A549 (cell line): ENCODE data around the gene SMIM44. TPM values are rescaled to one million over a fixed set of nuclear protein-coding genes. Genes with fewer than 3 reads are reported as not detected.

Experiments used
- ATAC-seq, 2 experiments: fragments of 200-7000 bp in 1 of 2; fragments of >200 bp in 1 of 2; cut with Nextera tagmentation in 1 of 2; cut with Tn5 transposase in 1 of 2; 3 replicates each; pipeline versions ENCODE4 v1.8.0 to v1.9.1; 2018 to 2020; ENCODE audit warnings: mild to moderate bottlenecking in 1 of 2, moderate library complexity in 1 of 2
- CTCF ChIA-PET: fragments of 300-600 bp; sonication (Branson Sonifier 250); formaldehyde crosslinking; extraction: SDS; loops from one replicate; lab custom pipeline; 2021; ENCODE audit warnings: antibody characterized with exemption, inconsistent platforms; lab: Yijun Ruan, JAX
- POLR2A ChIA-PET: fragments of 350-600 bp; formaldehyde crosslinking; extraction: SDS; loops from one replicate; lab custom pipeline; 2021; ENCODE audit warnings: antibody characterized with exemption, inconsistent platforms; lab: Yijun Ruan, JAX
- DNase-seq, 2 experiments: peaks; one replicate each; pipeline versions ENCODE4 v3.0.0 to v3.0.0-alpha.2; 2011 to 2016; ENCODE audit warnings: low read depth in 1 of 2, low spot score in 1 of 2
- FAIRE-seq: peaks from 2 replicates; lab custom pipeline; 2011; peaks lifted over from hg19 to GRCh38; lab: Jason Lieb, UNC
- H3K27ac ChIP-seq, 2 experiments: fragments of >200 bp; sonication (Bioruptor Twin); formaldehyde crosslinking; 3 replicates each; pipeline ENCODE4 v1.5.1; 2016 to 2017
- H3K4me1 ChIP-seq: fragments of >200 bp; sonication (Bioruptor Twin); formaldehyde crosslinking; 3 replicates; pipeline ENCODE4 v1.6.1; 2016
- H3K4me2 ChIP-seq: fragments of >200 bp; sonication (Bioruptor Twin); formaldehyde crosslinking; 3 replicates; pipeline ENCODE4 v1.6.1; 2016
- H3K4me3 ChIP-seq: fragments of >200 bp; sonication (Bioruptor Twin); formaldehyde crosslinking; 3 replicates; pipeline ENCODE4 v1.5.1; 2016
- H3K9me3 ChIP-seq: fragments of >200 bp; sonication (Bioruptor Twin); formaldehyde crosslinking; 3 replicates; pipeline ENCODE4 v1.6.1; 2016
- BCL3 ChIP-seq: fragments of >200 bp; sonication (Bioruptor Twin); formaldehyde crosslinking; IDR thresholded peaks from 3 replicates; pipeline ENCODE4 v1.6.1; 2016
- CBX8 ChIP-seq: fragments of 200-600 bp; sonication (generic); IDR thresholded peaks from 2 replicates; pipeline ENCODE4 v1.6.1; 2016
- CTCF ChIP-seq: fragments of >200 bp; sonication (Bioruptor Twin); formaldehyde crosslinking; IDR thresholded peaks from 3 replicates; pipeline ENCODE4 v1.5.1; 2016
- EHF ChIP-seq: fragments of 250-450 bp; sonication (Bioruptor Pico); IDR thresholded peaks from 2 replicates; pipeline ENCODE4 v1.5.0; 2020; ENCODE audit warnings: mild to moderate bottlenecking
- FOXS1 ChIP-seq: fragments of 250-450 bp; sonication (Bioruptor Pico); IDR thresholded peaks from 2 replicates; pipeline ENCODE4 v1.5.0; 2020; ENCODE audit warnings: mild to moderate bottlenecking, moderate library complexity
- GATA3 ChIP-seq: IDR thresholded peaks from 2 replicates; pipeline ENCODE4 v1.6.1; 2012; ENCODE audit warnings: borderline replicate concordance
- HES2 ChIP-seq: fragments of >200 bp; sonication (Bioruptor Twin); formaldehyde crosslinking; IDR thresholded peaks from 2 replicates; pipeline ENCODE4 v1.6.1; 2016
- HOXB5 ChIP-seq: fragments of 250-450 bp; sonication (Bioruptor Pico); IDR thresholded peaks from 2 replicates; pipeline ENCODE4 v1.5.0; 2020; ENCODE audit warnings: mild to moderate bottlenecking, moderate library complexity
- JUN ChIP-seq, 2 experiments: fragments of >200 bp; sonication (Bioruptor Twin); formaldehyde crosslinking; IDR thresholded peaks; 2 replicates in 1 of 2; 3 replicates in 1 of 2; pipeline ENCODE4 v1.6.1; 2016 to 2017
- JUNB ChIP-seq: fragments of >200 bp; sonication (Bioruptor Twin); formaldehyde crosslinking; IDR thresholded peaks from 2 replicates; pipeline ENCODE4 v1.6.1; 2016
- MAFK ChIP-seq: fragments of 450-650 bp; IDR thresholded peaks from 2 replicates; pipeline ENCODE4 v1.6.1; 2014; ENCODE audit not compliant: partially characterized antibody
- MAX ChIP-seq: IDR thresholded peaks from 2 replicates; pipeline ENCODE4 v1.6.1; 2012
- NFE2L2 ChIP-seq: fragments of 150-350 bp; conservative IDR thresholded peaks from 2 replicates; pipeline ENCODE4 v1.6.1; 2014; ENCODE audit warnings: low read length
- NPAS2 ChIP-seq: fragments of 250-450 bp; sonication (Bioruptor Pico); IDR thresholded peaks from 2 replicates; pipeline ENCODE4 v1.8.0; 2022; ENCODE audit warnings: mild to moderate bottlenecking, moderate library complexity, borderline replicate concordance
- PHF8 ChIP-seq: fragments of 200-600 bp; sonication (generic); IDR thresholded peaks from 2 replicates; pipeline ENCODE4 v1.6.1; 2016; ENCODE audit warnings: low read depth, mild to moderate bottlenecking, antibody characterized with exemption, moderate library complexity, borderline replicate concordance
- POLR2A ChIP-seq: IDR thresholded peaks from 2 replicates; pipeline ENCODE4 v1.6.1; 2012; ENCODE audit warnings: mild to moderate bottlenecking, low read length
- RFX5 ChIP-seq: fragments of 450-650 bp; IDR thresholded peaks from 2 replicates; pipeline ENCODE4 v1.7.1; 2014; ENCODE audit warnings: antibody characterized with exemption, mild to moderate bottlenecking, moderate library complexity
- RNF2 ChIP-seq: fragments of 200-600 bp; sonication (generic); IDR thresholded peaks from 2 replicates; pipeline ENCODE4 v1.6.1; 2016; ENCODE audit warnings: low read depth, mild to moderate bottlenecking, antibody characterized with exemption, moderate library complexity, borderline replicate concordance
- TP53 ChIP-seq: fragments of 250-450 bp; sonication (Bioruptor Pico); IDR thresholded peaks from 2 replicates; pipeline ENCODE4 v1.5.0; 2021; ENCODE audit warnings: mild to moderate bottlenecking, moderate library complexity
- USF2 ChIP-seq: fragments of 450-650 bp; IDR thresholded peaks from 2 replicates; pipeline ENCODE4 v1.6.1; 2014; ENCODE audit warnings: antibody characterized with exemption
- ZSCAN20 ChIP-seq: fragments of 250-450 bp; sonication (Bioruptor Pico); IDR thresholded peaks from 2 replicates; pipeline ENCODE4 v1.8.0; 2022; ENCODE audit warnings: mild to moderate bottlenecking, moderate library complexity
- WGBS: methylation state at CpG from one replicate; pipeline ENCODE4 v1.1.6; 2017; ENCODE audit errors: missing lambda C conversion rate; 5-methylcytosine and 5-hydroxymethylcytosine counted together
- polyA plus RNA-seq, 4 experiments: library from polyadenylated mRNA; depleted of rRNA in 3 of 4; stranded (reverse); fragments of >200 nt; fragmentation: RNase III in 1 of 4; extraction: RNeasy Plus Mini Kit Qiagen cat#74134 plus additional on column Dnase treatment in 1 of 4; gene quantifications; 2 replicates in 3 of 4; 3 replicates in 1 of 4; pipeline ENCODE4 v1.2.3, GENCODE V29; 2011 to 2017

Gene SMIM44
- polyA plus RNA-seq, 2 of the 4 experiments (the other 2 are of a cell fraction): not detected

- under 1% methylated on average over 22 of the region's 69 CpGs for WGBS
- Histone ChIP-seq H3K4me1 (peaks cover 28% of the 10 kb centered on the region), H3K9me3 (no peaks in the 10 kb centered on the region), H3K4me2 (peak overlapping the region; percentile 96), H3K27ac (peak overlapping the region; percentile 93 to 99), H3K4me3 (peak overlapping the region; percentile 94)
- FAIRE-seq: no peak
- CTCF ChIA-PET: interaction anchor here (1.0 kb wide), 2 partner anchors 11 to 69 kb away, joined by 3 read pairs; no protein-coding TSS in a partner anchor
- POLR2A ChIA-PET: no interaction called here
- DNase-seq: no peak
- ATAC-seq: peak; percentile 14 to 17; a peak in 5 of 6 replicates
- TF ChIP-seq EHF (CRISPR knock-in tag) (no peak), PHF8 (peak; percentile 55; the same call in 1 of the 2 replicates), CTCF (no peak), GATA3 (no peak), TP53 (no peak), USF2 (no peak), POLR2A (peak; percentile 32; the same call in 1 of the 2 replicates), RNF2 (no peak), NFE2L2 (no peak), MAFK (no peak), ZSCAN20 (no peak), CBX8 (no peak), JUNB (no peak), RFX5 (no peak), BCL3 (no peak), HES2 (no peak), NPAS2 (CRISPR knock-in tag) (no peak)
These were observed 23.4 kb upstream of the SMIM44 start for GRCh38 chr19:3506384-3507340.

- H3K4me2 ChIP-seq: peak within 1 kb of the TSS; percentile 96
- WGBS: 7% methylated on average over 7 of the region's 79 CpGs
- no peak for FAIRE-seq
- H3K27ac ChIP-seq: peak within 1 kb of the TSS; percentile 93 to 99
- peak; percentile 89 for ATAC-seq
- H3K4me3 ChIP-seq: peak within 1 kb of the TSS; percentile 94
- CTCF ChIA-PET: interaction anchor here (1.0 kb wide), 1 partner anchor 70 kb away, joined by 3 read pairs; no protein-coding TSS in a partner anchor
- TF ChIP-seq HOXB5 (CRISPR knock-in tag): peak; percentile 43; the same call in 1 of the 2 replicates
- TF ChIP-seq HES2: no peak
- TF ChIP-seq MAX: peak; percentile 76
- TF ChIP-seq RNF2: no peak
- TF ChIP-seq RFX5: peak; percentile 44; the same call in 1 of the 2 replicates
- no peak for TF ChIP-seq FOXS1 (CRISPR knock-in tag)
- peak; percentile 23; the same call in 1 of the 2 replicates for TF ChIP-seq POLR2A
- peak in 1 of 2 experiments; percentile 59; a peak in 2 of 5 replicates for TF ChIP-seq JUN (IDR thresholded peaks at IDR 0.05)
- TF ChIP-seq PHF8: peak; percentile 60; the same call in 1 of the 2 replicates
- H3K4me1 ChIP-seq: peaks cover 28% of the 10 kb centered on the region
- H3K9me3 ChIP-seq: no peaks in the 10 kb centered on the region
- peak; percentile 89 to 98 for DNase-seq
- POLR2A ChIA-PET: no interaction called here
These were observed 22.6 kb upstream of the SMIM44 start, which contains the start of gene FZR1 for GRCh38 chr19:3505598-3506383. Gene FZR1, plus strand, starts transcription at chr19:3506311. Its CDS starts 16,679 bp downstream, at chr19:3522990.
